GM13977 (cell line): ENCODE data around the gene OMG.
A peak's percentile ranks its signal among the peaks of the same experiment; 100 is the strongest.
"Not testable (repeated sequence)": the region's sequence is repeated elsewhere in the genome, so short reads cannot be mapped to it uniquely, and the experiment has no call there.

Experiments
- DNase-seq: peaks from one replicate; pipeline ENCODE4 v3.0.0; 2012; ENCODE audit warnings: low spot score
- in situ Hi-C: fragments of 300-500 bp; cut with MboI; formaldehyde crosslinking; loops from one replicate; pipeline ENCODE4 v1.12.0; 2022; ENCODE audit warnings: low sequenced_read_pairs, low pct_unique_long_range_greater_than_20kb, mixed read lengths, inconsistent platforms; ENCODE audit not compliant: unreplicated experiment
- TF ChIP-seq, protein P1 (sequence below): IDR thresholded peaks from 2 replicates; pipeline ENCODE4 v1.5.1; 2012; ENCODE audit warnings: mild to moderate bottlenecking, control low read depth; ENCODE audit not compliant: insufficient read depth; ENCODE audit errors: extremely low read depth, missing control alignments

The OMG gene

DNA sequence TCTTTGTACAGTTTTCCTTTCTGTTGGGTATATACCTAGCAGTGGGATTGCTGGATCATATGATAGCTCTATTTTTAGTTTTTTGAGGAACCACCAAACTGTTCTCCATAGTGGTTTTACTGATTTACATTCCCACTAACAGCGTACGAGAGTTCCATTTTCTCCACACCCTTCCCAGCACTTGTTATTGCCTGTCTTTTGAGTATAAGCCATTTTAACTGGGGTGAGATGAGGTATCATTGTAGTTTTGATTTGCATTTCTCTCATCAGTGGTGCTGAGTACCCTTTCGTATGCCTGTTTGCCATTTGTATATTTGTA lies 17.7 kb upstream of the OMG start:
- TF ChIP-seq, protein P1, sequence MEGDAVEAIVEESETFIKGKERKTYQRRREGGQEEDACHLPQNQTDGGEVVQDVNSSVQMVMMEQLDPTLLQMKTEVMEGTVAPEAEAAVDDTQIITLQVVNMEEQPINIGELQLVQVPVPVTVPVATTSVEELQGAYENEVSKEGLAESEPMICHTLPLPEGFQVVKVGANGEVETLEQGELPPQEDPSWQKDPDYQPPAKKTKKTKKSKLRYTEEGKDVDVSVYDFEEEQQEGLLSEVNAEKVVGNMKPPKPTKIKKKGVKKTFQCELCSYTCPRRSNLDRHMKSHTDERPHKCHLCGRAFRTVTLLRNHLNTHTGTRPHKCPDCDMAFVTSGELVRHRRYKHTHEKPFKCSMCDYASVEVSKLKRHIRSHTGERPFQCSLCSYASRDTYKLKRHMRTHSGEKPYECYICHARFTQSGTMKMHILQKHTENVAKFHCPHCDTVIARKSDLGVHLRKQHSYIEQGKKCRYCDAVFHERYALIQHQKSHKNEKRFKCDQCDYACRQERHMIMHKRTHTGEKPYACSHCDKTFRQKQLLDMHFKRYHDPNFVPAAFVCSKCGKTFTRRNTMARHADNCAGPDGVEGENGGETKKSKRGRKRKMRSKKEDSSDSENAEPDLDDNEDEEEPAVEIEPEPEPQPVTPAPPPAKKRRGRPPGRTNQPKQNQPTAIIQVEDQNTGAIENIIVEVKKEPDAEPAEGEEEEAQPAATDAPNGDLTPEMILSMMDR = no peak
- in situ Hi-C loops = no loop called here
- no peak for DNase-seq

DNA sequence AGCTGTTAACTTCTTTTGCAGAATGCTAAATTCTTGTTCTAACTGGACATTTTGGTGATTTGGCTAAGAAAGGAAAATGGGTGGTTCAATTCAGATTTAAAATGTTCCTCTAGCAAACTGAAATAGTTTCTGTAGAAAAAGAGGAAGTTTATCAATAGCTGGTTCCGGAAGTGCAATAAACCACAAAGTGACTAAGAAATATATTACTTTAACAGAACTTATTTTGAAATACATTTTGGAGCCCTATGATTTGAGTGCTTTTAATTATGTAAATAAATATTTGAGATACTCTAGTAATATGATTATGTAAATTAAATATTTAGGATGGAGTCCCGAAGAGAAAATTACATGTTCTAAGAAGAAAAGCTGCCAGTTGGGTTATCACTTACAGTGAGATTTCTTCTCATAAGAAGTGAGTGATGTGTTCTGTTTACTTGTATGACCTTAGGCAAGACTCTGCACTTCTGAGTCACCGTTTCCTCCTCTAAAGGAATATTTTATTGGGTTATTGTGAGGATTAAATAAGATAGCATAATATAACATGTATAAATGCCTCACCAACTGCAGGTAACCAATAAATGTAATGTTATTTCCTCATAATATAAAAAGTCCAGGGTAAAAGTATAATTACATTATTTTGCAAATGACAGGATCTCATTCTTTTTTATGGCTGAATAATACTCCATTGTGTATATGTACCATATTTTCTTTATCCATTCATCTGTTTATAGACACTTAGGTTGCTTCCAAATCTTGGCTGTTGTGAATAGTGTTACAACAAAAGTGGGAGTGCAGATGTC lies 17.1 kb upstream of the OMG start, which contains the start of gene EVI2B:
TSS of gene EVI2B (minus strand) at position 73 of the 800 bp plus-strand sequence. CDS start 8,445 bp downstream, outside the sequence.
- no peak for DNase-seq
- TF ChIP-seq, protein P1 = no peak
- in situ Hi-C loops = no loop called here

GRCh38 chr17:31312223-31312622 lies 15.2 kb upstream of the OMG start:
- in situ Hi-C loops, DNase-seq: not testable (repeated sequence)
- TF ChIP-seq, protein P1 = peak; percentile 34

GRCh38 chr17:31311526-31311925 lies 14.5 kb upstream of the OMG start:
- DNase-seq = no peak
- in situ Hi-C loops = no loop called here
- TF ChIP-seq, protein P1 = no peak

GRCh38 chr17:31310886-31311285 lies 13.8 kb upstream of the OMG start:
- TF ChIP-seq, protein P1 = no peak
- in situ Hi-C loops = no loop called here
- DNase-seq = no peak

DNA sequence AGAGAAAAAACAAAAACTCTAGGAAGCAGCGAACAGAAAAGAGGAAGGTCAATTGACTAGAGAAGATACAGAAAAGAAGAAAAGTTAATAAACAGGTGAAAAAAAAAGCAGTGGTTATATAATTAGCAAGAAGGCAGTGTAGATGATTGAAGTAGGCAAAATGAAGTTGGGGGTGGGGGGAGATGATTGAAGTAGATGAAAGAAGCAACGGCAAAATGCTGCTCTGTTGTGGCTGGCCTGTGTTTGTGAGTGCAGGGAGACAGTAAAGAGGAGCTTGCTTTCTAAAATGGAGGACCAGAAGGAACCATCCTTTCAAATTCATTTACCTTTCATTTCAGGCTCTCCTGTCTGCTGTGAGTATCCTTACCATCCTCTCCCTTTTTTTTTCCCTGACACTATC lies 13.2 kb upstream of the OMG start:
- no peak for DNase-seq
- in situ Hi-C loops = no loop called here
- TF ChIP-seq, protein P1 = no peak

DNA sequence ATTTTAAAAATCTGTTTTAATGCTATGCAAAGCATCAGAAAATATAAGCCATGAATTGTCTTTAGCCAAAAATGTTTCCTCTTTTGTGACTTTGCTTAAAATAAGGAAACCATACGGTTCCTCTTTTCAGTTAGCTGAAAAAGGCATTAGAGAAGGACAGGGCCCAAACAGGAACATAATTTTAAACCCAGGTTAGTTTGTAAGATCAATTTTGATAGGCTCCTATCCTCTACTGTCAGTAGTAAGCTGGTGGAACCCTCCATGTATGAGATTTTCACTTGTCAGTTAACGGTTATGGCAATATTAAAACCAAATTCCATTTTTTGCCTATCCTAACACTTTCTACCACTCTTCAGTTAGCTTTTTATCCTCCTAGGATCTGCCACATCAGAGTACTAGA lies 12.5 kb upstream of the OMG start:
- TF ChIP-seq, protein P1 = no peak
- peak; percentile 25 for DNase-seq
- in situ Hi-C loops = no loop called here
